ENCODE results near the gene TMEM190. TPM values are rescaled to one million over a fixed set of nuclear protein-coding genes. Genes with fewer than 3 reads are reported as not detected.

TMEM190 gene
- total and polyA plus RNA-seq, 2 of the 8 experiments (the other 6 are each of a cell fraction or from before 2014, with no cell fraction given), result 1.6 TPM; not detected in 1

- peak; percentile 46 for TF ChIP-seq TAF7 (optimal IDR thresholded peaks at IDR 0.05; ENCODE audit: borderline replicate concordance, low read depth, low read length)
- no peak for TF ChIP-seq EZH2 (IDR thresholded peaks at IDR 0.05; ENCODE audit: low read depth, low read length, severe bottlenecking)
- TF ChIP-seq HDAC2 (IDR thresholded peaks at IDR 0.05; ENCODE audit: borderline replicate concordance in 1 of 2, low read depth in 2 of 2, low read length in 2 of 2), result no peak
- TF ChIP-seq PHF8 (conservative IDR thresholded peaks at IDR 0.05; ENCODE audit: low read depth, low read length), result no peak
- TF ChIP-seq SIN3A (conservative IDR thresholded peaks at IDR 0.05 in 1 of 2, IDR thresholded peaks at IDR 0.05 in 1 of 2; ENCODE audit: low read depth in 1 of 2, low read length in 2 of 2), result peak in 1 of 2 experiments; percentile 20; a peak in 1 of 4 replicates
- peak; percentile 11 for TF ChIP-seq NANOG (IDR thresholded peaks at IDR 0.05; ENCODE audit: insufficient read depth, low read depth, low read length, poor library complexity, severe bottlenecking)
- TF ChIP-seq ASH2L (IDR thresholded peaks at IDR 0.05; ENCODE audit: low read length), result no peak
- TF ChIP-seq FOSL1 (IDR thresholded peaks at IDR 0.05; ENCODE audit: insufficient read depth, low read depth, low read length), result no peak
- TF ChIP-seq BRCA1 (IDR thresholded peaks at IDR 0.05; ENCODE audit: low read depth, low read length), result no peak
- peak in 1 of 3 experiments; percentile 7; a peak in 1 of 4 replicates for TF ChIP-seq CTCF (IDR thresholded peaks at IDR 0.05; ENCODE audit: control extremely low read depth in 1 of 3, insufficient read depth in 1 of 3, low read depth in 1 of 3, low read length in 3 of 3)
- peak; percentile 92 for TF ChIP-seq CREB1 (IDR thresholded peaks at IDR 0.05)
- TF ChIP-seq CHD2 (IDR thresholded peaks at IDR 0.05; ENCODE audit: low read length), result peak; percentile 89
- peak; percentile 80; the same call in 1 of the 2 replicates for TF ChIP-seq POLR2AphosphoS5 (IDR thresholded peaks at IDR 0.05; ENCODE audit: low read depth, low read length)
- no peak for TF ChIP-seq HDAC6 (IDR thresholded peaks at IDR 0.05; ENCODE audit: low read depth, low read length)
- TF ChIP-seq SP1 (IDR thresholded peaks at IDR 0.05; ENCODE audit: low read depth, low read length), result peak; percentile 96
- peak; percentile 94 for TF ChIP-seq SP2 (IDR thresholded peaks at IDR 0.05; ENCODE audit: low read length)
- no peak for TF ChIP-seq SIRT6 (IDR thresholded peaks at IDR 0.05; ENCODE audit: low read length)
Observed at GRCh38 chr19:55339105-55339888, 37.3 kb upstream of the TMEM190 start, which contains the start of gene KMT5C (continued).
